ENCODE measurements around the gene HSPA6. TPM values are rescaled to one million over a fixed set of nuclear protein-coding genes. Genes with fewer than 3 reads are reported as not detected.
"Not testable (repeated sequence)": the region's sequence is repeated elsewhere in the genome, so short reads cannot be mapped to it uniquely, and the experiment has no call there.

The HSPA6 gene
- total RNA-seq, 1 experiment from 2014 or later, result not detected

DNA sequence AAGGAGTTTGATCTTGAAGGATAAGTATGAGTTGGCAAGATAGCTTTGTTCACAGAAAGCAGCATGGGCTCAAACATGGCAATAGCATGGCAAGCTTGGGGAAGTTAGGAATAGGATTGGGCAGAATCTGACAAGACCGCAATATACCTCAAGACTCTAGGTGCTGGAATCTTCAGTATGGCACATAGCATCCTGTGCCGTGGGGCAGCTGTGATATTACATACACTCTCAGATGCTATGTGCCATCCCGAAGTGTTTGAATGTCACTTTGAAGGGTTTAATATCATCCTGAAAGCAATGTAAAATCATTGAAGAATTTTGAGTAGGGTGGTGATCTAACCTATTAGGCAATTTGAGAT is 42.2 kb downstream of the HSPA6 start:
- DNase-seq (ENCODE audit: low read depth, low spot score); H3K79me2 ChIP-seq (ENCODE audit: insufficient read depth, low read length); H3K4me3 ChIP-seq (replicated peaks in 1 of 2; ENCODE audit: low read depth in 1 of 2, low read length in 2 of 2); H4K20me1 ChIP-seq (ENCODE audit: insufficient read depth); H3K9me2 ChIP-seq (ENCODE audit: insufficient read depth); H3K9ac ChIP-seq (ENCODE audit: low read length); RAD21 ChIA-PET (ENCODE audit: low non-redundant PET in 1 of 2, low total read pairs in 2 of 2, uncharacterized antibody in 2 of 2, unreplicated experiment in 2 of 2); H3K9me3 ChIP-seq (ENCODE audit: control insufficient read depth in 1 of 2, insufficient read depth in 1 of 2, low read depth in 1 of 2, low read length in 2 of 2); H3K4me1 ChIP-seq (ENCODE audit: control insufficient read depth in 1 of 2, insufficient read depth in 2 of 2, low read length in 2 of 2); H3K27me3 ChIP-seq (ENCODE audit: insufficient read depth, low read length); POLR2A ChIA-PET; H3K36me3 ChIP-seq (ENCODE audit: control insufficient read depth in 1 of 2, insufficient read depth in 2 of 2, low read length in 2 of 2); BruUV-seq (replicated peaks): not testable (repeated sequence)
- CTCF ChIA-PET, result interaction anchor here (0.7 kb wide), 2 partner anchors 170 to 172 kb away, joined by 3 to 4 read pairs; no protein-coding TSS in a partner anchor
- H2AFZ ChIP-seq (ENCODE audit: low read depth, low read length, poor library complexity, severe bottlenecking), result peak overlapping the region; percentile 67
- intact Hi-C loops (cut with micrococcal nuclease), result loop anchor here (5.0 kb wide), 1 partner anchor 171 kb away; no protein-coding TSS in a partner anchor
- ATAC-seq, result peak; percentile 53
- peak overlapping the region; percentile 46; the same call in 1 of the 2 replicates for H3K27ac ChIP-seq (ENCODE audit: low read depth, low read length)
- H3K4me2 ChIP-seq (ENCODE audit: low read length), result peak overlapping the region; percentile 34

DNA sequence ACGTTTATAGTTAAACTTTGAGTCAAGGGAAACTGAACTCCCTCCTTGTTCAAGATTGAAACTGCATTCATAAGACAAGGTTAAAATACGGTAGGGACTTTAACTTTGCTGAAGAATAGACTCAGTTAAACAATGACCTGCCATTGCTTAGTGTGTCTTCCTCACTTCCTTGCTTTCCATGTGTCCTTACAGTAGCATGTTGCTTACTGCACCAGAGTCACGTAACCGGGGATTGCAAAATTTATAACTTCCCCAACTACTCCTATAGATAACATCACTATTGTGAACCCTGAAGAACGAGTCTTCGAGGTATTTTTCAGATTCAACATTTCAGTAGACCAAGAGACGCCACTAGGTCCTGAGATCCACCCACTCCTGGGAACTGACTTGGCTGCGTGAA is 47.4 kb downstream of the HSPA6 start:
- H3K79me2 ChIP-seq (ENCODE audit: insufficient read depth, low read length); H3K9me2 ChIP-seq (ENCODE audit: insufficient read depth); H3K9me3 ChIP-seq (ENCODE audit: control insufficient read depth in 1 of 2, insufficient read depth in 1 of 2, low read depth in 1 of 2, low read length in 2 of 2); ATAC-seq; RAD21 ChIA-PET (ENCODE audit: low non-redundant PET in 1 of 2, low total read pairs in 2 of 2, uncharacterized antibody in 2 of 2, unreplicated experiment in 2 of 2); CTCF ChIA-PET; H3K4me3 ChIP-seq (replicated peaks in 1 of 2; ENCODE audit: low read depth in 1 of 2, low read length in 2 of 2); H3K4me2 ChIP-seq (ENCODE audit: low read length); H4K20me1 ChIP-seq (ENCODE audit: insufficient read depth); POLR2A ChIA-PET; H3K4me1 ChIP-seq (ENCODE audit: control insufficient read depth in 1 of 2, insufficient read depth in 2 of 2, low read length in 2 of 2); H2AFZ ChIP-seq (ENCODE audit: low read depth, low read length, poor library complexity, severe bottlenecking); H3K27ac ChIP-seq (ENCODE audit: low read depth, low read length); DNase-seq (ENCODE audit: low read depth, low spot score); H3K36me3 ChIP-seq (ENCODE audit: control insufficient read depth in 1 of 2, insufficient read depth in 2 of 2, low read length in 2 of 2); H3K27me3 ChIP-seq (ENCODE audit: insufficient read depth, low read length); H3K9ac ChIP-seq (ENCODE audit: low read length); BruUV-seq (replicated peaks): not testable (repeated sequence)
- intact Hi-C loops (cut with micrococcal nuclease), result loop anchor here (10.0 kb wide), 1 partner anchor 83 kb away; no protein-coding TSS in a partner anchor

Other genes starting within 250 kb of the HSPA6 start
- gene MPZ, start 214.6 kb upstream of the HSPA6 start, total RNA-seq (2021; ENCODE audit: unreplicated experiment), result 3.6 TPM
- gene SDHC, start 210.2 kb upstream of the HSPA6 start, total RNA-seq (2021; ENCODE audit: unreplicated experiment), result 192 TPM
- gene CFAP126, start 156.7 kb upstream of the HSPA6 start, total RNA-seq (2021; ENCODE audit: unreplicated experiment), result not detected
- 0.52 TPM for gene FCGR2A, start 19.1 kb upstream of the HSPA6 start, total RNA-seq (2021; ENCODE audit: unreplicated experiment)
- gene FCGR3A, start 25.3 kb downstream of the HSPA6 start, total RNA-seq (2021; ENCODE audit: unreplicated experiment), result 0.17 TPM
- gene FCGR3B, start 106.6 kb downstream of the HSPA6 start, total RNA-seq (2021; ENCODE audit: unreplicated experiment), result not detected
- gene FCGR2B, start 138.6 kb downstream of the HSPA6 start, total RNA-seq (2021; ENCODE audit: unreplicated experiment), result not detected
- gene FCRLA, start 182.7 kb downstream of the HSPA6 start, total RNA-seq (2021; ENCODE audit: unreplicated experiment), result 0.25 TPM
- gene FCRLB, start 197.0 kb downstream of the HSPA6 start, total RNA-seq (2021; ENCODE audit: unreplicated experiment), result 1.0 TPM
- gene DUSP12, start 225.2 kb downstream of the HSPA6 start, total RNA-seq (2021; ENCODE audit: unreplicated experiment), result 31.6 TPM
- gene ATF6, start 241.8 kb downstream of the HSPA6 start, total RNA-seq (2021; ENCODE audit: unreplicated experiment), result 20.9 TPM

Measured in HCT116 (cell line).